Prostate gland (tissue), 1 donor: ENCODE measurements around the gene MBD6.

Source experiments
- POLR2A ChIP-seq: fragments of 450-650 bp; IDR thresholded peaks from one replicate; pipeline ENCODE4 v1.6.1; 2016; ENCODE audit warnings: antibody characterized with exemption, mild to moderate bottlenecking
- POLR2AphosphoS5 ChIP-seq: sonication (generic); formaldehyde crosslinking; IDR thresholded peaks from one replicate; pipeline ENCODE4 v1.6.1; 2017; ENCODE audit warnings: antibody characterized with exemption

GRCh38 chr12:57519796-57520052, 2.9 kb upstream of the MBD6 start:
- TF ChIP-seq POLR2AphosphoS5 (no peak), POLR2A (no peak)
